ENCODE data around the gene DOK6.

Gene DOK6

GRCh38 chr18:69763002-69763401 lies 362.3 kb downstream of the DOK6 start:
- TF ChIP-seq TAF1 (IDR thresholded peaks at IDR 0.05; ENCODE audit: borderline replicate concordance, insufficient read depth, low read length) (no peak), POLR2AphosphoS5 (IDR thresholded peaks at IDR 0.05; ENCODE audit: low read depth, low read length) (no peak)

GRCh38 chr18:69763821-69764220 lies 363.1 kb downstream of the DOK6 start:
- TF ChIP-seq SIN3A (IDR thresholded peaks at IDR 0.05; ENCODE audit: borderline replicate concordance, insufficient read depth, low read length) (no peak), REST (IDR thresholded peaks at IDR 0.05; ENCODE audit: insufficient read depth in 1 of 2, low read depth in 2 of 2, low read length in 2 of 2) (no peak), FOXP2 (optimal IDR thresholded peaks at IDR 0.05; ENCODE audit: borderline replicate concordance, extremely low read depth, extremely low read length, insufficient read depth) (no peak), POLR2AphosphoS5 (IDR thresholded peaks at IDR 0.05; ENCODE audit: low read depth, low read length) (no peak), TAF1 (IDR thresholded peaks at IDR 0.05; ENCODE audit: borderline replicate concordance, insufficient read depth, low read length) (no peak)

- no peak for TF ChIP-seq FOXP2 (optimal IDR thresholded peaks at IDR 0.05; ENCODE audit: borderline replicate concordance, extremely low read depth, extremely low read length, insufficient read depth)
- TF ChIP-seq REST (IDR thresholded peaks at IDR 0.05; ENCODE audit: insufficient read depth in 1 of 2, low read depth in 2 of 2, low read length in 2 of 2), result no peak
- TF ChIP-seq TAF1 (IDR thresholded peaks at IDR 0.05; ENCODE audit: borderline replicate concordance, insufficient read depth, low read length), result no peak
- no peak for TF ChIP-seq SIN3A (IDR thresholded peaks at IDR 0.05; ENCODE audit: borderline replicate concordance, insufficient read depth, low read length)
- no peak for TF ChIP-seq POLR2AphosphoS5 (IDR thresholded peaks at IDR 0.05; ENCODE audit: low read depth, low read length)
These were observed 369.6 kb downstream of the DOK6 start for GRCh38 chr18:69770238-69770637.

- TF ChIP-seq POLR2AphosphoS5 (IDR thresholded peaks at IDR 0.05; ENCODE audit: low read depth, low read length) (no peak), SIN3A (IDR thresholded peaks at IDR 0.05; ENCODE audit: borderline replicate concordance, insufficient read depth, low read length) (no peak), FOXP2 (optimal IDR thresholded peaks at IDR 0.05; ENCODE audit: borderline replicate concordance, extremely low read depth, extremely low read length, insufficient read depth) (no peak), TAF1 (IDR thresholded peaks at IDR 0.05; ENCODE audit: borderline replicate concordance, insufficient read depth, low read length) (no peak), REST (IDR thresholded peaks at IDR 0.05; ENCODE audit: insufficient read depth in 1 of 2, low read depth in 2 of 2, low read length in 2 of 2) (no peak)
These were observed 374.1 kb downstream of the DOK6 start for GRCh38 chr18:69774831-69775230.

- TF ChIP-seq REST (IDR thresholded peaks at IDR 0.05; ENCODE audit: insufficient read depth in 1 of 2, low read depth in 2 of 2, low read length in 2 of 2) (no peak), TAF1 (IDR thresholded peaks at IDR 0.05; ENCODE audit: borderline replicate concordance, insufficient read depth, low read length) (no peak), SIN3A (IDR thresholded peaks at IDR 0.05; ENCODE audit: borderline replicate concordance, insufficient read depth, low read length) (no peak), POLR2AphosphoS5 (IDR thresholded peaks at IDR 0.05; ENCODE audit: low read depth, low read length) (no peak), FOXP2 (optimal IDR thresholded peaks at IDR 0.05; ENCODE audit: borderline replicate concordance, extremely low read depth, extremely low read length, insufficient read depth) (no peak)
These were observed 376.6 kb downstream of the DOK6 start for GRCh38 chr18:69777248-69777647.

Measured in PFSK-1 (cell line).